DMS153 treated with DMSO at 0.1 percent for 48 hours (cell line): ENCODE results near the gene GTPBP4.
"Not testable (repeated sequence)": the region's sequence is repeated elsewhere in the genome, so short reads cannot be mapped to it uniquely, and the experiment has no call there.

Source experiments
- DNase-seq: peaks from one replicate; lab custom pipeline; 2025; ENCODE audit not compliant: unreplicated experiment; lab: John Stamatoyannopoulos, UW

Gene GTPBP4

DNA sequence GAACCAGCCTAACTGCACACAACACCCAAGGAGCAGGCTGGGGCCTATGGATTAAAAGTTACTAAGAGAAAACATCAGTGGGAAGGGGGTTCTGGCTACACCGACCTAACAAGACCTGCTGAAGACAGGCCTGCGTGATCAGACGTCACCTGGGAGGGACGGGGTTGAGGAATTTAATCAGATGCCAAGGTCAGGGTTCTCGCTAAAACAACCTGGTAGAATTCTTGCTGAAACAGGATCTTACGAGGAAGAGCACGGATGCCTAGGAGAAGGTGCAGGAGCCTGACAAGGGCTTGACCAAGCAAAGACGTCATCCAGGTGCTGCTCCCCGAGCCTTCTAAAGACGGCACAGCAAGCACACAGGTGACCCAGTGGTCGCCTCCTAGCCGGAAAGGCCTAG is 35.9 kb downstream of the GTPBP4 start:
- no peak for DNase-seq

DNA sequence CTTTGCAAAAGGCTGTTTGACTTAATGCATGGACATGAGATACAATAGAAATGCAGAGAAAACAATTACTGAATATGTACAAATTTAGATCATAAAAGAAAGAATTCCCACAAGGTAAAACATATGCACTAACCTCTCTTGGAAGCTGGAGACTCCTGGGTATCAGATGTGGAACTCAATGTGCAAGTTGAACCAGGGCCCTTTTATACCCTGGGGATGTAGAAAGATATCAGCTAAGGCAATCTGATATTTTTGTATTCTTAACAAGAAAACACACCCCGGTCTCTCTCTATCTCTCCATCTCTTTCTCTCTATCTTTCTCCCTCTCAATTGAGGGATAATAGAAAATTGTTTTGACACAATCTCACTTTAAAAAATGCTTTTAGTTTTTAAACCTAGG is 37.4 kb downstream of the GTPBP4 start, which contains the start of gene IDI2:
Gene IDI2, minus strand, starts transcription at position 177 of the 400 bp plus-strand sequence. CDS start 1,136 bp downstream, outside the sequence.
- DNase-seq, result no peak

DNA sequence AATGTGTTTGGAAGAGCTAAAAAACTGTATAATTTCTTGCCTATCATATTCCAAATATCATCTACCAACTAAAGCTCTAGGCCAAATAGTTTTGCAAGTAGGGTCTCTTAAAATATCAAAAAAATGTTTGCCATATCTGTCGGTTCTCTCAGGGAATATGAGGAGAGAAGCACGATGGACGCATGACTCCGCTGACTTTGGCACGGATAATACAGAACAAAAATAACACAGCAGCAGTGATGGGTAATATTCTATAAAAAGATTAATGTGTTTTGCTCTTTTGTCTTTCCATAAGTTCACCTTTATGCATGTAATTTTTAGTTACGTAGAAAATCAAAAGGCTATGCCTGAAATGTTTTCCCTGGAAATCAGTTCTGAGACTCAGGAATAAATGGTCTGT is 38.3 kb downstream of the GTPBP4 start:
- no peak for DNase-seq

DNA sequence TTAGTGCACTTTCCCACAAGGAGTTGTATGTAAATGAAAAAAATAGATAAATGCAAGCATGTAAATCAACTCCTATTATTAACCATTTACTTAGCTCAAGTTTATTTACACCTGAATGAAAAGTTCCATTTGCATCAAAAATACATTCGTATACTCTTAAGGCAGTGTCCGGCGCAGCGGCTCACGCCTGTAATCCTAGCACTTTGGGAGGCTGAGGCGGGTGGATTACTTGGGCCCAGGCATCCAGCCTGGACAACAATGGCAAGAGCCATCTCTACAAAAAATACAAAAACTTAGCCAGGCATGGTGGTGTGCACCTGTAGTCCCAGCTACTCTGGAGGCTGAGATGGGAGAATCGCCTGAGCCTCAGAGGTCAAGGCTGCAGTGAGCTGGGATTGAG is 41.6 kb downstream of the GTPBP4 start:
- no peak for DNase-seq

DNA sequence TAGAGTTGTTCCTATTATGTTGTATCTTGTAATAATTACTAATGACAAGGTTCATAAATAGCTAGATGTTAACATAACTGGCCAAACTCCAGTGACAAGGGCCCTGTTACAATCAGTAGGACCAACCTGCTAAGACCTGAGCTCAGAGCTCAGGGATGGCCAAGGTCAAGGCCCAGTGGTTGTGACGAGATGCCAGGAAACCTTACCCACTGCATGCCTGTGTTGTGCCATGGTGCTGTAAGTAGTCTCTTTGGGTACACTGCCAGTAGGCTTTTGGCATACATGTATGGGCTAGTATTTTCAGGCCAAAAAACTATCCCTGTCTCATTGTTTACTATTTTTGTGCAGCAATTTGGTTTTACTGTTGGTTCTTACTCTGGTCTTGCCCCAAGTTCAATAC is 45.4 kb downstream of the GTPBP4 start:
- DNase-seq, result no peak

DNA sequence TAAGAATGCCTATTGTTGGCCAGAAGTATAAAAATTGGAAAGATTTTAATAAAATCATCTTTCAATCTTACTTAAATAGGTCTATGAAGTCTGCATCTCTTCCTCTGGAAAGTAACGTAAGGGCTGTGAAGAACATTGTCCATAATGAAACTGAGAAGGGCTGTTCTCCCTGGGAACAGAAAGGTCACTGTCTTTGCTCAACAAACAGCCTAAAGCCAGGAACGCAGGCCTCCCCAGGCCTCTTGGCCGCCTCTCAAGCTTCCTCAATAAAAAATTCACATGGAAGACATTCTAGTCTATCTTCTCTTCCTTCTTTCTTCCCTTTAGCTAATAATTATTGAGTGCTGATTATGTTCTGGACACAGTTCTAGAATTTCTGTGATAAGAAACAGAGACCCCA is 46.5 kb downstream of the GTPBP4 start:
- no peak for DNase-seq

DNA sequence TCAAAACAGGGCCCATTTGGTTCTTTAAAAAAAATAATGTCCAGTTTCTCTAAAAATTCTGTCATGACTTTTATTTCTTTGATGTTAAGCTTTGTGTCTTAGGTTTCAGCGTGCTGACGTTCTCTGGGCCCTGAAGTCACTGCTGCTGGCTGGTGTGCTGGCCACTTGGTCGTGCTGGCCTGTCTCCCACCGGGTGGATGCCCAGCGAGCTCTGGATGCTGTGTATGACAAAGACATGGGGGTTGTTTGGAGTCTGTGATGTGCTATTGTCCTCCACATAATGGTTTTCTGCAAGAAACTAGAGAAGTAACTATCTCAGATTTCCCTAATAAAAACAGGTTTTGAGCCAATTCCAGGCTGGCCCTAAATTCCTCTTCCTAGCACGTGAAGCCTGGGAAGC is 47.0 kb downstream of the GTPBP4 start:
- DNase-seq, result no peak

DNA sequence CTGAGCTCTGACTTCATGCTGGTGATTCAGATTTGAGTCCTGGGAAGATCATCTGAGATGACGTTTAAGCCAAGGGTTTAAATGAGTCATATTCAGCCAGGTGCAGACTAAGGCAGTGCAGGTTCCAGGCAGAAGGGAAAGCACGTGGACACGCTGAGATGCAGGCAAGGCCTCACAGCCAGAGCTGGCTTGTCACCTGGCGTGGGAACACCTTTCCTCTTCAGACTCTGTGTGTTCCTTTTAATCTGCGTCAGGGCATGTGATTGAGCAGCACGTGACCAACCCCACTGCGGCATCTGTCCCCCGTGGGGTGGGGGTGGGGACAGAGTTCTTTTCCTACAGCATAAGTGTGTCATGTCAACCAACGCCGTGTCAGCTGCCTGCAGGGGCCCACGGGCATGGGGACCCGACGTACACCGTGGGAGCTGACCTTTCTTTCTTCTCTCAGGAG is 48.1 kb downstream of the GTPBP4 start:
- DNase-seq, result no peak

DNA sequence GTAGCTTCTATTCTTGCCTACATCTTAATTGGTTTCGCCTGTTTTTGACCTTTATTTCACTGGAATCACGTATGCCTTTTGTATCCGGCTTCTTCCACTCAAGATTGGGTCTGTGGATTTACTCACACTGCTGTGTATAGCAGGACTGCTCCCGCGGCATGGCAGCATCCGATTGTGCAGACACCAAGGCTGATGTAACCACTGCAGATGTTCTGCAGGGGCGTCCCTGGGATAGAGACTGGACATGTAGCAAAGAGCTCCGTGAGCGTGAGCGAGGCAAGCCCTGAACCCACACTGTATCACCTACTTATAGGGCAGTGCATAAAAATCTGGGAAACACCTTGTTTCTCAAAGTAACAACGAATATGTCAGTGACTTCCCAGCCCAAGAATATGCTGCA is 48.9 kb downstream of the GTPBP4 start:
- no peak for DNase-seq

DNA sequence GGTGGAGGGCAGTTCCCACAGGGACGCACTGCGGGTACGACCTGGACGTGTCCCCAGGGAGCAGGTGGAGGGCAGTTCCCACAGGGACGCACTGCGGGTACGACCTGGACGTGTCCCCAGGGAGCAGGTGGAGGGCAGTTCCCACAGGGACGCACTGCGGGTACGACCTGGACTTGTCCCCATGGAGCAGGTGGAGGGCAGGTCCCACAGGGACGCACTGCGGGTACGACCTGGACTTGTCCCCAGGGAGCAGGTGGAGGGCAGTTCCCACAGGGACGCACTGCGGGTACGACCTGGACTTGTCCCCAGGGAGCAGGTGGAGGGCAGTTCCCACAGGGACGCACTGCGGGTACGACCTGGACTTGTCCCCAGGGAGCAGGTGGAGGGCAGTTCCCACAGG is 50.5 kb downstream of the GTPBP4 start:
- DNase-seq, result not testable (repeated sequence)

DNA sequence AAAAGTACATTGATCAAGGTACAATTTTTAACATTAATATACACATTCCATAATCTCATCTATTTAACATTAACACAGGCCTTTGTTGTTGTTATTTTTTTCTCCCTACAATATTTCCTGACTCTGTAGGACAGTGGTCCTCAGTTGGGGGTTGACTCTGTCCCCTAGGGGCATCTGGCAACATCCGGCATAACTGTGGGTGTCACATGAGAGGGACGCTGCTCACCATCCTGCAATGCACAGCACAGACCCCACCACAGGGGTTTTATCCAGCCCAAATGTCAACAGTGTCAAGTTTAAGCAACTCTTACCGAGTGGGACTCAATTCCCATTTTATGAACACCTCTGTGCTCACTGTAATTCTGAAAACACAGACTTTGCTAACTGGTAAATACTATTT is 51.9 kb downstream of the GTPBP4 start:
- no peak for DNase-seq

DNA sequence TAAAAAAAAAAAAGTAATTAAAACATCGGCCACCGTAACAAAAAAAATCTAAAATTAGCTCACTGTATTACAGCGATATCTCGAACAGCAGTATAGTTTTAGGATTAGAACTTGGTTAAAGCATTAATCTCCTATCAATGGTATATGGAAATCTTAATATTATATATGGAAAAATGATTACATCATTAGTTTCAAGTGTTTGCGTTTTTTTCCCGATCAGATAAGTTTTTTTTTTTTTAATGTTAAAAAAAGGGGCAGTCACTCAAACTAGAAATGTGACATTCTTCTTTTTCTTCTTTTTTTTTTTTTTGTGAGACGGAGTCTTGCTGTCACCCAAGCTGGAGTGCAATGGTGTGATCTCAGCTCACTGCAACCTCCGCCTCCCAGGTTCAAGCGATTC is 53.3 kb downstream of the GTPBP4 start:
- DNase-seq, result no peak

DNA sequence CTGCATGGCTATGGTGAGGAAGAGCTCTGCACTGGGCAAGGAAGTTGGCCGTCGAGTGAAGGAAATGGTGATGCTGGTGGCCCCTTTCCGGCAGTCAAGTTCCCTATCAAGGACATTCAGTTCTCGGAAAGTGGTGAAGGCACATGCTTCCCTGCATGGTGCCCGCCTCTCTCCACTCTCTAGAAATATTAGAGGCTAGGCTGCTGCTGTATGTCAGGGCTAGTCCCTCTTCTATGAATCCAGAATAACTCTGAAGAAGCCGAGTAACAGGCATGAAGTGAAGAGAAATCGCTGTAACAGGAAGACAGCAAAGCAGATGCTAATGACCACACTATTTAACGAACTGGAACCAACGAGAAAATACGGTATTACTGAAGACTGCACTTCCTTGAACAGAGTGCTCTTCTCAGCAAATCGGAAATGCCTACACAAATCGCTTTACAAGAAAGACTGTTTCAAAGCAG is 55.3 kb downstream of the GTPBP4 start:
- no peak for DNase-seq

DNA sequence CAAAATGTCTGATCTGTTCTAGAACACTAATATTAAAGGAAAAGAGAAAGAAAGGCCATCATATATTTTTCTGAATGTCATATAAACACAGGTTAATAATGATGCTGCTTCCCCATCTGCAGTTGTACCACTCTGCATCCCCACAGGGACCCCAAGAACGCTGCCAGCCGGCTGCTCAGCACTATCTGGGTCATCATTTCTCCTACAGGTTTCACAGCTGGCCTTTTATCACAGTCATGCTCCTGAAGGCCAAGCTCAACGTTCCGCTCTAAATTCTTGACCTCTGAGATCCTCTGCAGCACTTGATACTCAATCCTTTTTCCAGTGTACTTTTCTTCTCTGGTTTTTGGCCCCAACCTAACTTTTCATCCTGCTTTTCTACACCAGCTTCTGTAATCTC is 55.9 kb downstream of the GTPBP4 start:
- DNase-seq, result no peak

DNA sequence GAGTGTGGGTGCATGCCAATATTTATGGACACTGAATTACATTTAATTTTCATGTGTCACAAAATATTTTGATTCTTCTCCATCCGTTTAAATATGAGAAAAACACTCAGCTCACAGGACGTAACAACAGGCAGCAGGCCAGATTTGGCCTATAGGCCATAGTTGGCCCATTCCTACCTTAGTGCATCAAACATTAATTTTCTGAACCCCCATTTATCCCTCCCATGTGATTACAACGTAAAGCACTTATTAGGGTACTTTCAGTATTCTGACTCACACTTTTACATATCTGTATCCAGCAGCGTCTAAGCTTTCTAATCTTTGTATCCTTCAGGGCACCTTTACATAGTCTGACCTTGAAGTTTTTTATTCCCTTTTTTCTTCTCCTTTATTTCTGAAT is 56.7 kb downstream of the GTPBP4 start:
- DNase-seq, result no peak

DNA sequence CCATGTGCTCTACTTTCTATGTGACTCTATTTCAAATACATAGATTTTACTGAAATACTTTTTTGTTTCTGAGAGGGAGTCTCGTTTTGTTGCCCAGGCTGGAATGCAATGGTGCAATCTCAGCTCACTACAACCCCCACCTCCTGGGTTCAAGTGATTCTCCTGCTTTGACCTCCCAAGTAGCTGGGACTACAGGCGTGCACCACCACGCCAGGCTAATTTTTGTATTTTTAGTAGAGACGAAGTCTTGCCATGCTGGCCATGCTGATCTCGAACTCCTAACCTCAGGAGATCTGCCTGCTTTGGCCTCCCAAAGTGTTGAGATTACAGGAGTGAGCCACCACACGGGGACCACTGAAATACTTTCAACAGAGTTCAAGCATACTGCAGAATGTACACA is 57.2 kb downstream of the GTPBP4 start:
- no peak for DNase-seq

DNA sequence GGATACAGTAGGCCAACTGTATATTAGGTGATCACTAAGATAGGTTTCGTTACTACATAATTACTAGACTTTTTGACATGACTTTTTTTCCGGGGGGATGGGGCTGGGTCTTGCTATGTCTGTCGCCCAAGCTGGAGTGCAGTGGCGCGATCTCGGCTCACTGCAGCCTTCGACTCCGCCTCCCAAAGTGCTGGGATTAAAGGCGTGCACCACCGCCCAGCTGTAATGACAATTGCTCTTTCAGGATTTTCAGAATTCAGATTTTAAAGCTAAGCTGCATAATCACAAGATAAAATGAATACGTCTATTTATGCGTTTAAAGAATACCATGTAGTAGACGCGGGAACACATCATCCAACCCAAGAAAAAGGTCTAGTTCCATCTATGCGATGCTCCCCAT is 59.7 kb downstream of the GTPBP4 start:
- DNase-seq, result no peak

DNA sequence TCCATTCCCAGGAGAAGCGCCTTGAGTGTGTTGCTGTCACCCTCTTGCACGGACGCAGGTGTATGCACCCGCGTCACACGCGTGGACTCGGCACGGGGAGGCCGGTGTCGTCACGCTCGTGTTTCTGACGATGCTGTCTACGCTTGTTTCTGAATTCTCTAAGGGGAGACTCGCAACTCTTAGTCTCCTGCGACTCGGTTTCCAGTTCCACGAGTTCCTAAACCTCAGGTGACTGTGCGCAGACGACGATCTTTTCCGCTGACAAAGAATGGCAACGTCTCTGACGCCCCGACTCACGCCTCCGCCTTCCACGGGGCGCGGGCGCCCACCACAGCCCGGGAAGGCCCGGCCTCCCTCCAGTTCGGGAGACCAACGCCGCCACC is 60.1 kb downstream of the GTPBP4 start:
- DNase-seq, result no peak

DNA sequence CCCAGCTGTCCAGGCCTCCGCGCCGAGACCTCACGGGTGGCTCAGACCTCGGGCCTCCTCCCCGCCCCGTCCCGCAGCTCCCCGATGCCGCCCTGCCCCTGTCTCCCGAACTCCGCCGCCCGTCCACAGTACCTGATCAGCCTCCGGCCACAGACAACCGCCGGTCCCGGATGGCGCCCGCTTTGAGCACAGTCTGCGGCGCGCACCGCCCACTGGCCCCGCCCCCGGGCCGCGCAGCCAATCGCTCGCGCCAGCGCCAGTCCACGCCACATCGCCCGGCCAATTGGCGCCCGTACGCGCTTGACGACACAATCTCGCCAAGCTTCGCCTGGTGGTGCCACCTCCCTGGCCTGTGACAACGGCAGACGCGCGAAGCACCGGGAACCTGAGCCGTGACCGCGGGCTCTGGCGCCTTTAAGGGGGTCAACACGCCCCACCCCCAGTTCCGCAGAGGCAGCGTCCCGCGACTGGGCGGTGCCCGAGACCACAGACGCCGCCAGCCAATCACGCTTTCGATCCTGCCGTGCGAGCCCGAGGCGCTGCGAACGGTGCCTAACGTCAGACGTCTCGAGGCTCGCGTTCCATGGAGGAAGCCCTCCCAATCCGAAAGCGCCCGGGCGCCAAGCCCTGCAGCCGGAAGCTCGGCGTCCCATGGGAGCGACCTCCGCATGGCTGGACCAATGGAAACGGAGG is 60.6 kb downstream of the GTPBP4 start, which contains the start of gene IDI1:
Gene IDI1, minus strand, starts transcription at position 388 of the 693 bp plus-strand sequence. Its CDS starts 116 bp downstream, at position 272.
- peak; percentile 51 for DNase-seq

DNA sequence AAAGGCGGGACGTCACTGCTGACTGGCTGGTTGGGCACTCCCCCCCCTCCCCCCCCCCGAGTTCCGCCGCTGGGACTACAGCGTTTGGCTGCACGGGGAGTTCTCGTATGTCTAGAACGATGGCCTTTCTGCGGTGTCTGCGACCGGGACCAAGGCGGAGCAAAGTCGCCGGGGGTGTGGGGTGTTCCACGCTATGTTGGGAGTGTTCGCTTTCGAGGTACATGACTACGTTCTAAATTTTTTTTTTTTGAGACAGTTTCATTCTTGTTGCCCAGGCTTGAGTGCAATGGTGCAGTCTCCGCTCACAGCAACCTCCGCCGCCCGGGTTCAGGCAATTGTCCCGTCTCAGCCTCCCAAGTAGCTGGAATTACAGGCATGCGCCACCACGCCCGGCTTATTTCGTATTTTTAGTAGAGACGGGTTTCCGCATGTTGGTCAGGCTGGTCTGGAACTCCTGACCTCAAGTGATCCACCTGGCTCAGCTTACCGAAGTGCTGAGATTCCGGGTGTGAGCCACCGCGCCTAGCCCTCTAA is 61.3 kb downstream of the GTPBP4 start:
- no peak for DNase-seq

DNA sequence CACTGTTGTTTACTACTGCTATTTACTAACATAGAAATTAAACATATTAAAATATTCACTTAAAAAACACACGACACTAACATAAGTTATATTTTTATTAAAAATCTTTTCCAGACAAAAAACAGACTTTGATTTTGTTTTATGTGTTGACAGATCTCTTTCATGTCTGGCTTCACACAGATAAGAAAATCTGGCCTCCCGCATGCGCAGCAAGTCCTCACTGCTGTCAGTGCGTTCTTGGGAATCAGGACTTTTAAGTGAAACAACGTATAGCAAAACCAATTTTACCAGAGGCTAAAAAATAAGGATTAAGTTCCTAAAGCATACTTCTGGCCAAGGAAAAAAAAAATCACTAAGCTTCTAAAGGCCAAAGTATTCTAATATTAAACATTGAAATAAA is 61.9 kb downstream of the GTPBP4 start:
- no peak for DNase-seq

DNA sequence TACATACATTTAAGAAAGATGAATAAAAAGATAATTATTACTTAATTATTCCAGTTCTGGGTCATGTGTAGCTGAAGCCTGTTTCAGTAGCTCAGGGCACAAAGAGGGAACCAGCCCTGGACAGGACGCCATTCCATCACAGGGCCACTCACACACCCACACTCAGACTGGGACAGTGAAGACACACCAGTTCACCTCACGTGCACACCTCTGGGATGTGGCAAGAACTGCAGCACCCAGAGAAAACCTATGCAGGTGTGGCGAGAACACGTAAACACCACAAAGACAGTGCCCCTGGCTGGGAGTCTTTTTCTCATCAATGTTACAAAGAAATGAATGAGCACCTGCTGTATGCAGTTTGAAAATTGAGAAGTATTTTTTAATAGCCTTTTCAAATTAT is 62.3 kb downstream of the GTPBP4 start:
- DNase-seq, result no peak

DNA sequence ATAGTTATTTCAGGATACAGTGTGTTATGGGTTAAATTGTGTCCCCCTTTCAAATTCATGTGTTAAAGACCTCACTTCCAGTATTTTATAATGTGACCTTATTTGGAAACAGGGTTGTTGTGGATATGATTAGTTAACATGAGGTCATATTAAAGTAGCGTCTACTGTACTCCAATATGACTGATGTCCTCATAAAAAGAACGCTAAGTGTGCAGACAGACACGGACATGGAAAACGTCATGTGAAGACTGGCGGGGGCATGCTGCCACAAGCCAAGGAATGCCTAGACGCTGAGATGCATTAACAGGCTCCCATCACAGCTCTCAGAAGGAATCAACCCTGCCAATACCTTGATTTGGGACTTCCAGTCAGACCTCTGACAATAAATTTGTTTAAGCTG is 66.5 kb downstream of the GTPBP4 start:
- no peak for DNase-seq
